GM23338 (cell line): ENCODE data around the gene IGDCC3. TPM values are rescaled to one million over a fixed set of nuclear protein-coding genes. Genes with fewer than 3 reads are reported as not detected.

Source experiments
- ATAC-seq: fragments of 200-7000 bp; cut with Tn5 transposase; 3 replicates; pipeline ENCODE4 v1.9.1; 2020
- DNase-seq: peaks from one replicate; pipeline ENCODE4 v3.0.0-alpha.2; 2015; ENCODE audit warnings: low spot score
- H2AFZ ChIP-seq: fragments of 200-600 bp; sonication (generic); 2 replicates; pipeline ENCODE4 v1.8.0; 2016; ENCODE audit warnings: antibody characterized with exemption, mild to moderate bottlenecking, moderate library complexity
- H3F3A ChIP-seq: fragments of 200-600 bp; sonication (generic); replicated peaks from 2 replicates; pipeline ENCODE4 v1.8.0; 2017; ENCODE audit warnings: antibody characterized with exemption, mixed run types, low read depth
- H3K27ac ChIP-seq: fragments of 200-600 bp; sonication (generic); 2 replicates; pipeline ENCODE4 v1.6.1; 2016; ENCODE audit warnings: low read depth
- H3K27me3 ChIP-seq: fragments of 200-600 bp; sonication (generic); 2 replicates; pipeline ENCODE4 v1.8.0; 2016; ENCODE audit warnings: mild to moderate bottlenecking, mixed run types, moderate library complexity; ENCODE audit not compliant: insufficient read depth
- H3K36me3 ChIP-seq: fragments of 200-600 bp; sonication (generic); 2 replicates; pipeline ENCODE4 v1.8.0; 2016; ENCODE audit warnings: mild to moderate bottlenecking; ENCODE audit not compliant: insufficient read depth
- H3K4me1 ChIP-seq: fragments of 200-600 bp; sonication (generic); 2 replicates; pipeline ENCODE4 v1.8.0; 2016; ENCODE audit warnings: mild to moderate bottlenecking, moderate library complexity; ENCODE audit not compliant: insufficient read depth
- H3K4me2 ChIP-seq: fragments of 200-600 bp; sonication (generic); 2 replicates; pipeline ENCODE4 v1.7.1; 2017; ENCODE audit warnings: mixed run types
- H3K4me3 ChIP-seq: fragments of 200-600 bp; sonication (generic); 2 replicates; pipeline ENCODE4 v1.6.1; 2016; ENCODE audit warnings: mixed run types
- H3K79me2 ChIP-seq: fragments of 200-600 bp; sonication (generic); replicated peaks from 2 replicates; pipeline ENCODE4 v1.8.0; 2017; ENCODE audit warnings: mild to moderate bottlenecking; ENCODE audit not compliant: insufficient read depth
- H3K9me2 ChIP-seq: fragments of 200-600 bp; sonication (generic); 2 replicates; pipeline ENCODE4 v1.8.0; 2017; ENCODE audit not compliant: insufficient read depth
- H4K20me1 ChIP-seq: fragments of 200-600 bp; sonication (generic); replicated peaks from 2 replicates; pipeline ENCODE4 v1.8.0; 2017; ENCODE audit warnings: mild to moderate bottlenecking; ENCODE audit not compliant: insufficient read depth
- H3K27ac Mint-ChIP-seq: 2 replicates; pipeline ENCODE4 v1.8.0; 2020; ENCODE audit warnings: inconsistent platforms, mild to moderate bottlenecking, moderate library complexity, mixed read lengths
- H3K27me3 Mint-ChIP-seq: 3 replicates; pipeline ENCODE4 v1.8.0; 2022; ENCODE audit warnings: low read depth, mild to moderate bottlenecking, moderate library complexity, mixed read lengths, inconsistent platforms; ENCODE audit not compliant: insufficient read depth, poor library complexity
- H3K36me3 Mint-ChIP-seq: 3 replicates; pipeline ENCODE4 v1.8.0; 2021; ENCODE audit warnings: low read depth, mild to moderate bottlenecking, inconsistent platforms, moderate library complexity, mixed read lengths
- H3K4me1 Mint-ChIP-seq: 3 replicates; pipeline ENCODE4 v1.8.0; 2020; ENCODE audit warnings: mild to moderate bottlenecking, inconsistent platforms, mixed read lengths
- H3K4me3 Mint-ChIP-seq: 3 replicates; pipeline ENCODE4 v1.8.0; 2021; ENCODE audit warnings: moderate library complexity, mild to moderate bottlenecking, inconsistent platforms, mixed read lengths
- H3K9me3 Mint-ChIP-seq: 3 replicates; pipeline ENCODE4 v1.8.0; 2020; ENCODE audit warnings: moderate library complexity, mild to moderate bottlenecking, inconsistent platforms, mixed read lengths
- CTCF ChIP-seq, 2 experiments: fragments of 200-600 bp in 1 of 2; sonication (generic) in 1 of 2; conservative IDR thresholded peaks; 2 replicates each; pipeline versions ENCODE4 v1.5.1 to v1.6.1; 2016 to 2017; ENCODE audit warnings: antibody characterized with exemption in 2 of 2, low read depth in 2 of 2, mild to moderate bottlenecking in 2 of 2, moderate library complexity in 1 of 2
- ETS1 ChIP-seq: IDR thresholded peaks from 2 replicates; pipeline ENCODE4 v1.6.1; 2016; ENCODE audit warnings: antibody characterized with exemption
- EZH2phosphoT487 ChIP-seq: fragments of 200-600 bp; sonication (generic); IDR thresholded peaks from one replicate; pipeline ENCODE4 v1.8.1; 2018; ENCODE audit warnings: antibody characterized with exemption; ENCODE audit not compliant: unreplicated experiment
- JUNB ChIP-seq: IDR thresholded peaks from one replicate; pipeline ENCODE4 v1.6.1; 2016; ENCODE audit warnings: antibody characterized with exemption; ENCODE audit not compliant: unreplicated experiment
- NANOG ChIP-seq: IDR thresholded peaks from 2 replicates; pipeline ENCODE4 v1.6.1; 2016; ENCODE audit warnings: antibody characterized with exemption, borderline replicate concordance
- STAT1 ChIP-seq: IDR thresholded peaks from one replicate; pipeline ENCODE4 v1.6.1; 2016; ENCODE audit warnings: antibody characterized with exemption; ENCODE audit not compliant: unreplicated experiment
- ZNF114 ChIP-seq: fragments of 250-450 bp; sonication (Bioruptor Pico); IDR thresholded peaks from 2 replicates; pipeline ENCODE4 v1.5.0; 2020; ENCODE audit warnings: mild to moderate bottlenecking, moderate library complexity
- ZNF331 ChIP-seq: fragments of 250-450 bp; sonication (Bioruptor Pico); IDR thresholded peaks from 2 replicates; pipeline ENCODE4 v1.5.0; 2020; ENCODE audit warnings: low read depth, mild to moderate bottlenecking, moderate library complexity
- polyA plus RNA-seq: library from polyadenylated mRNA; unstranded; fragments of >200 nt; fragmentation: Nextera tagmentation; extraction: Ambion mirVana; gene quantifications from 2 replicates; pipeline ENCODE4 v1.2.1, GENCODE V29; 2016
- total RNA-seq: library from RNA; depleted of rRNA; stranded (reverse); fragments of >200 nt; shearing (Covaris generic); gene quantifications from 2 replicates; pipeline ENCODE4 v1.2.3, GENCODE V29; 2014
- TF ChIP-seq, protein P1 (sequence below): fragments of 250-450 bp; sonication (Bioruptor Pico); IDR thresholded peaks from 2 replicates; pipeline ENCODE4 v1.5.0; 2020; ENCODE audit warnings: mild to moderate bottlenecking, moderate library complexity
- TF ChIP-seq, protein P2 (sequence below): IDR thresholded peaks from one replicate; pipeline ENCODE4 v1.6.1; 2018; ENCODE audit warnings: antibody characterized with exemption; ENCODE audit not compliant: unreplicated experiment

Gene IGDCC3
- total and polyA plus RNA-seq, 2 experiments from 2014 or later: 15.3 to 30.7 TPM

GRCh38 chr15:65360506-65360905 lies 17.3 kb downstream of the IGDCC3 start:
- no peaks in the 10 kb centered on the region for H3K36me3 ChIP-seq
- 0 out of 2 replicates have a peak, but pooled peaks cover 16% of the 10 kb centered on the region for H3F3A ChIP-seq
- Mint-ChIP-seq H3K4me3 (no peak overlapping the region), H3K27me3 (peaks cover 23% of the 10 kb centered on the region), H3K4me1 (peaks cover 43% of the 10 kb centered on the region), H3K27ac (no peak overlapping the region), H3K9me3 (no peaks in the 10 kb centered on the region), H3K36me3 (peaks cover 9% of the 10 kb centered on the region)
- no peak for TF ChIP-seq CTCF (conservative IDR thresholded peaks at IDR 0.05; ENCODE audit: low read depth in 2 of 2)
- TF ChIP-seq JUNB: no peak
- no peak for TF ChIP-seq ZNF331 (CRISPR knock-in tag)
- no peak for TF ChIP-seq EZH2phosphoT487
- no peak for TF ChIP-seq ETS1
- TF ChIP-seq, protein P1, sequence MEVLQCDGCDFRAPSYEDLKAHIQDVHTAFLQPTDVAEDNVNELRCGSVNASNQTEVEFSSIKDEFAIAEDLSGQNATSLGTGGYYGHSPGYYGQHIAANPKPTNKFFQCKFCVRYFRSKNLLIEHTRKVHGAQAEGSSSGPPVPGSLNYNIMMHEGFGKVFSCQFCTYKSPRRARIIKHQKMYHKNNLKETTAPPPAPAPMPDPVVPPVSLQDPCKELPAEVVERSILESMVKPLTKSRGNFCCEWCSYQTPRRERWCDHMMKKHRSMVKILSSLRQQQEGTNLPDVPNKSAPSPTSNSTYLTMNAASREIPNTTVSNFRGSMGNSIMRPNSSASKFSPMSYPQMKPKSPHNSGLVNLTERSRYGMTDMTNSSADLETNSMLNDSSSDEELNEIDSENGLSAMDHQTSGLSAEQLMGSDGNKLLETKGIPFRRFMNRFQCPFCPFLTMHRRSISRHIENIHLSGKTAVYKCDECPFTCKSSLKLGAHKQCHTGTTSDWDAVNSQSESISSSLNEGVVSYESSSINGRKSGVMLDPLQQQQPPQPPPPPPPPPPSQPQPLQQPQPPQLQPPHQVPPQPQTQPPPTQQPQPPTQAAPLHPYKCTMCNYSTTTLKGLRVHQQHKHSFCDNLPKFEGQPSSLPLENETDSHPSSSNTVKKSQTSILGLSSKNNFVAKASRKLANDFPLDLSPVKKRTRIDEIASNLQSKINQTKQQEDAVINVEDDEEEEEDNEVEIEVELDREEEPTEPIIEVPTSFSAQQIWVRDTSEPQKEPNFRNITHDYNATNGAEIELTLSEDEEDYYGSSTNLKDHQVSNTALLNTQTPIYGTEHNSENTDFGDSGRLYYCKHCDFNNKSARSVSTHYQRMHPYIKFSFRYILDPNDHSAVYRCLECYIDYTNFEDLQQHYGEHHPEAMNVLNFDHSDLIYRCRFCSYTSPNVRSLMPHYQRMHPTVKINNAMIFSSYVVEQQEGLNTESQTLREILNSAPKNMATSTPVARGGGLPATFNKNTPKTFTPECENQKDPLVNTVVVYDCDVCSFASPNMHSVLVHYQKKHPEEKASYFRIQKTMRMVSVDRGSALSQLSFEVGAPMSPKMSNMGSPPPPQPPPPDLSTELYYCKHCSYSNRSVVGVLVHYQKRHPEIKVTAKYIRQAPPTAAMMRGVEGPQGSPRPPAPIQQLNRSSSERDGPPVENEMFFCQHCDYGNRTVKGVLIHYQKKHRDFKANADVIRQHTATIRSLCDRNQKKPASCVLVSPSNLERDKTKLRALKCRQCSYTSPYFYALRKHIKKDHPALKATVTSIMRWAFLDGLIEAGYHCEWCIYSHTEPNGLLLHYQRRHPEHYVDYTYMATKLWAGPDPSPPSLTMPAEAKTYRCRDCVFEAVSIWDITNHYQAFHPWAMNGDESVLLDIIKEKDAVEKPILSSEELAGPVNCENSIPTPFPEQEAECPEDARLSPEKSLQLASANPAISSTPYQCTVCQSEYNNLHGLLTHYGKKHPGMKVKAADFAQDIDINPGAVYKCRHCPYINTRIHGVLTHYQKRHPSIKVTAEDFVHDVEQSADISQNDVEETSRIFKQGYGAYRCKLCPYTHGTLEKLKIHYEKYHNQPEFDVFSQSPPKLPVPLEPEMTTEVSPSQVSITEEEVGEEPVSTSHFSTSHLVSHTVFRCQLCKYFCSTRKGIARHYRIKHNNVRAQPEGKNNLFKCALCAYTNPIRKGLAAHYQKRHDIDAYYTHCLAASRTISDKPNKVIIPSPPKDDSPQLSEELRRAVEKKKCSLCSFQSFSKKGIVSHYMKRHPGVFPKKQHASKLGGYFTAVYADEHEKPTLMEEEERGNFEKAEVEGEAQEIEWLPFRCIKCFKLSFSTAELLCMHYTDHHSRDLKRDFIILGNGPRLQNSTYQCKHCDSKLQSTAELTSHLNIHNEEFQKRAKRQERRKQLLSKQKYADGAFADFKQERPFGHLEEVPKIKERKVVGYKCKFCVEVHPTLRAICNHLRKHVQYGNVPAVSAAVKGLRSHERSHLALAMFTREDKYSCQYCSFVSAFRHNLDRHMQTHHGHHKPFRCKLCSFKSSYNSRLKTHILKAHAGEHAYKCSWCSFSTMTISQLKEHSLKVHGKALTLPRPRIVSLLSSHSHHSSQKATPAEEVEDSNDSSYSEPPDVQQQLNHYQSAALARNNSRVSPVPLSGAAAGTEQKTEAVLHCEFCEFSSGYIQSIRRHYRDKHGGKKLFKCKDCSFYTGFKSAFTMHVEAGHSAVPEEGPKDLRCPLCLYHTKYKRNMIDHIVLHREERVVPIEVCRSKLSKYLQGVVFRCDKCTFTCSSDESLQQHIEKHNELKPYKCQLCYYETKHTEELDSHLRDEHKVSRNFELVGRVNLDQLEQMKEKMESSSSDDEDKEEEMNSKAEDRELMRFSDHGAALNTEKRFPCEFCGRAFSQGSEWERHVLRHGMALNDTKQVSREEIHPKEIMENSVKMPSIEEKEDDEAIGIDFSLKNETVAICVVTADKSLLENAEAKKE (CRISPR knock-in tag): no peak
- TF ChIP-seq NANOG: no peak
- TF ChIP-seq, protein P2, sequence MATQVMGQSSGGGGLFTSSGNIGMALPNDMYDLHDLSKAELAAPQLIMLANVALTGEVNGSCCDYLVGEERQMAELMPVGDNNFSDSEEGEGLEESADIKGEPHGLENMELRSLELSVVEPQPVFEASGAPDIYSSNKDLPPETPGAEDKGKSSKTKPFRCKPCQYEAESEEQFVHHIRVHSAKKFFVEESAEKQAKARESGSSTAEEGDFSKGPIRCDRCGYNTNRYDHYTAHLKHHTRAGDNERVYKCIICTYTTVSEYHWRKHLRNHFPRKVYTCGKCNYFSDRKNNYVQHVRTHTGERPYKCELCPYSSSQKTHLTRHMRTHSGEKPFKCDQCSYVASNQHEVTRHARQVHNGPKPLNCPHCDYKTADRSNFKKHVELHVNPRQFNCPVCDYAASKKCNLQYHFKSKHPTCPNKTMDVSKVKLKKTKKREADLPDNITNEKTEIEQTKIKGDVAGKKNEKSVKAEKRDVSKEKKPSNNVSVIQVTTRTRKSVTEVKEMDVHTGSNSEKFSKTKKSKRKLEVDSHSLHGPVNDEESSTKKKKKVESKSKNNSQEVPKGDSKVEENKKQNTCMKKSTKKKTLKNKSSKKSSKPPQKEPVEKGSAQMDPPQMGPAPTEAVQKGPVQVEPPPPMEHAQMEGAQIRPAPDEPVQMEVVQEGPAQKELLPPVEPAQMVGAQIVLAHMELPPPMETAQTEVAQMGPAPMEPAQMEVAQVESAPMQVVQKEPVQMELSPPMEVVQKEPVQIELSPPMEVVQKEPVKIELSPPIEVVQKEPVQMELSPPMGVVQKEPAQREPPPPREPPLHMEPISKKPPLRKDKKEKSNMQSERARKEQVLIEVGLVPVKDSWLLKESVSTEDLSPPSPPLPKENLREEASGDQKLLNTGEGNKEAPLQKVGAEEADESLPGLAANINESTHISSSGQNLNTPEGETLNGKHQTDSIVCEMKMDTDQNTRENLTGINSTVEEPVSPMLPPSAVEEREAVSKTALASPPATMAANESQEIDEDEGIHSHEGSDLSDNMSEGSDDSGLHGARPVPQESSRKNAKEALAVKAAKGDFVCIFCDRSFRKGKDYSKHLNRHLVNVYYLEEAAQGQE: no peak
- TF ChIP-seq ZNF114: no peak
- TF ChIP-seq STAT1: no peak
- H3K79me2 ChIP-seq: peaks cover 14% of the 10 kb centered on the region
- peaks cover 71% of the 10 kb centered on the region for H3K27me3 ChIP-seq
- DNase-seq (no peak), ATAC-seq (no peak)
- no peaks in the 10 kb centered on the region for H3K9me2 ChIP-seq
- H3K4me2 ChIP-seq: no peak overlapping the region
- H3K27ac ChIP-seq: no peak overlapping the region
- no peak overlapping the region for H2AFZ ChIP-seq
- no peak overlapping the region for H3K4me3 ChIP-seq
- H4K20me1 ChIP-seq: peaks cover 13% of the 10 kb centered on the region; the same call in 1 of the 2 replicates
- H3K4me1 ChIP-seq: peaks cover 42% of the 10 kb centered on the region
